Heart right ventricle (tissue), 16 donors: ENCODE measurements around the gene GALNT18. TPM values are rescaled to one million over a fixed set of nuclear protein-coding genes. Genes with fewer than 3 reads are reported as not detected.

Experiments used
- ATAC-seq, 8 donors: fragments of 200-7000 bp; cut with Tn5 transposase; one replicate each; pipeline ENCODE4 v1.9.1; 2020; ENCODE audit warnings: mild to moderate bottlenecking in 8 of 8, moderate library complexity in 8 of 8, moderate number of reproducible peaks in 1 of 8
- DNase-seq, 2 donors: peaks; one replicate each; pipeline ENCODE4 v3.0.0-alpha.2; 2020
- H3K27ac ChIP-seq, 10 donors: fragments of 200-600 bp; sonication (generic) in 2 of 10; one replicate each; pipeline versions ENCODE4 v1.5.0 to v1.8.0; 2020 to 2022; ENCODE audit warnings: mild to moderate bottlenecking in 3 of 10
- H3K27me3 ChIP-seq, 7 donors: fragments of 200-600 bp; one replicate each; pipeline ENCODE4 v1.8.0; 2021 to 2022; ENCODE audit warnings: mild to moderate bottlenecking in 2 of 7
- H3K36me3 ChIP-seq, 9 donors: fragments of 200-600 bp; sonication (generic) in 1 of 9; one replicate each; pipeline versions ENCODE4 v1.5.0 to v1.8.0; 2020 to 2022; ENCODE audit warnings: mild to moderate bottlenecking in 2 of 9
- H3K4me1 ChIP-seq, 9 donors: fragments of 200-600 bp; sonication (generic) in 1 of 9; one replicate each; pipeline versions ENCODE4 v1.5.0 to v1.8.0; 2020 to 2022; ENCODE audit warnings: mild to moderate bottlenecking in 4 of 9
- H3K4me3 ChIP-seq, 10 donors: fragments of 200-600 bp; sonication (generic) in 2 of 10; one replicate each; pipeline versions ENCODE4 v1.5.0 to v1.8.0; 2020 to 2022; ENCODE audit warnings: mild to moderate bottlenecking in 7 of 10, moderate library complexity in 2 of 10
- H3K9me3 ChIP-seq, 11 donors: fragments of 200-600 bp in 10 of 11; sonication (generic) in 2 of 11; one replicate each; pipeline versions ENCODE4 v1.5.0 to v1.8.0; 2013 to 2022; ENCODE audit warnings: mild to moderate bottlenecking in 2 of 11, control low read depth in 1 of 11, moderate library complexity in 1 of 11
- CTCF ChIP-seq, 9 donors: fragments of 200-600 bp; sonication (generic) in 2 of 9; IDR thresholded peaks; one replicate each; pipeline versions ENCODE4 v1.5.0 to v1.8.0; 2021 to 2022; ENCODE audit warnings: antibody characterized with exemption in 9 of 9, mild to moderate bottlenecking in 5 of 9, moderate library complexity in 1 of 9
- WGBS, 2 donors: extraction: QIAGEN DNeasy Blood & Tissue Kit; methylation state at CpG; one replicate each; pipeline ENCODE4 v1.1.7; 2013; ENCODE audit warnings: inconsistent platforms in 1 of 2; 5-methylcytosine and 5-hydroxymethylcytosine counted together
- intact Hi-C, 10 donors: fragments of 100-400 bp; cut with DNase I; formaldehyde crosslinking; loops; one replicate each; pipeline versions ENCODE4 v1.11.1 to v1.14.2; 2022
- polyA plus RNA-seq, 2 donors: library from polyadenylated mRNA; stranded (reverse); fragments of 200-250 nt; gene quantifications; one replicate each; pipeline ENCODE4 v1.2.3, GENCODE V29; 2013
- total RNA-seq, 10 donors: library from RNA; stranded (reverse); fragmentation: NEBNext Ultra II Directional in 3 of 10; extraction: Animal tissue kit (Norgen Biotek cat#: 25700) in 3 of 10; gene quantifications; one replicate each; pipeline versions ENCODE4 v1.2.1 to v1.2.4, GENCODE V29; 2021 to 2023
- donor health status: Arrhythmogenic right ventricular cardiomyopathy.
- donor health status: ischemic (EF 13 %, LVEDD 7.1; RV severe dilation, severe dysfunction).
- donor health status: healthy with polysubstance abuse.
- donor health status: DM: no; HTN: yes; CAD: no.
- donor health status: DM: no; HTN: no; CAD: no.
- donor health status: ischemic (EF 25% LVEDD 6.9; RV normal size, moderate dysfunction).
- donor health status: ischemic (EF 25% LVEDD 5.7; RV mildly dilated, moderate dysfunction).
- donor health status: healthy.
- donor health status: DM: yes; HTN: yes; CAD: no.
- donor health status: Ischemic cardiomyopathy.
- donor health status: ischemic (EF 35%, LVEDD 5.7; RV mildly dilated, moderate dysfunction).
- donor health status: nonischemic (EF 11% LVEDD 7.7; RV severe dilation, severe dysfunction).
- donor health status: DM: yes; HTN: yes; CAD: no.
- donor health status: PGD.
- donor health status: ischemic (EF 29% LVEDD 5.4; RV normal size, mild dysfunction).
- donor health status: nonischemic (EF 23%, LVEDD 6.1; RV moderate dilation, normal function).

GALNT18 gene
- total and polyA plus RNA-seq, 12 donors: 7.0 to 29.0 (median 15.6) TPM

- WGBS, 2 donors: 87 to 89% methylated on average over 5 of the region's 5 CpGs
- DNase-seq: no peak
- H3K9me3 ChIP-seq: no peaks in the 10 kb centered on the region
- no peaks in the 10 kb centered on the region for H3K27me3 ChIP-seq
- no peak for ATAC-seq
- intact Hi-C loops: no loop called here
- TF ChIP-seq CTCF (IDR thresholded peaks at IDR 0.05): no peak
- H3K27ac ChIP-seq: no peak overlapping the region
- no peaks in the 10 kb centered on the region for H3K36me3 ChIP-seq
- H3K4me1 ChIP-seq: peaks cover 1 to 78% (median 22%) of the 10 kb centered on the region in 9 donors
- H3K4me3 ChIP-seq: no peak overlapping the region
Observed at GRCh38 chr11:11561991-11562390, 59.8 kb downstream of the GALNT18 start.

GRCh38 chr11:11558826-11559225, 63.0 kb downstream of the GALNT18 start:
- TF ChIP-seq CTCF (IDR thresholded peaks at IDR 0.05): no peak
- Histone ChIP-seq H3K4me1 (peaks cover 14 to 77% (median 34%) of the 10 kb centered on the region in 9 donors), H3K27me3 (no peaks in the 10 kb centered on the region), H3K27ac (peak overlapping the region in 6 of 10 donors; percentile 11 to 70 (median 48)), H3K4me3 (no peak overlapping the region), H3K36me3 (no peaks in the 10 kb centered on the region), H3K9me3 (no peaks in the 10 kb centered on the region)
- ATAC-seq (peak in 1 of 8 donors; percentile 29), DNase-seq (no peak)
- intact Hi-C loops: no loop called here
- 67 to 85% methylated on average over 2 of the region's 2 CpGs for WGBS, 2 donors

- WGBS, 2 donors: 60 to 69% methylated on average over 3 of the region's 3 CpGs
- intact Hi-C loops: no loop called here
- ATAC-seq (peak; percentile 28 to 82 (median 73)), DNase-seq (peak in 1 of 2 donors; percentile 56)
- no peaks in the 10 kb centered on the region for H3K27me3 ChIP-seq
- no peak overlapping the region for H3K4me3 ChIP-seq
- peak in 3 of 9 donors; percentile 23 to 35 (median 33) for TF ChIP-seq CTCF (IDR thresholded peaks at IDR 0.05)
- H3K27ac ChIP-seq: peak overlapping the region in 6 of 10 donors; percentile 11 to 70 (median 48)
- no peaks in the 10 kb centered on the region for H3K9me3 ChIP-seq
- H3K36me3 ChIP-seq: no peaks in the 10 kb centered on the region
- peaks cover 17 to 77% (median 31%) of the 10 kb centered on the region in 9 donors for H3K4me1 ChIP-seq
Observed at GRCh38 chr11:11558396-11558795, 63.4 kb downstream of the GALNT18 start.

DNA sequence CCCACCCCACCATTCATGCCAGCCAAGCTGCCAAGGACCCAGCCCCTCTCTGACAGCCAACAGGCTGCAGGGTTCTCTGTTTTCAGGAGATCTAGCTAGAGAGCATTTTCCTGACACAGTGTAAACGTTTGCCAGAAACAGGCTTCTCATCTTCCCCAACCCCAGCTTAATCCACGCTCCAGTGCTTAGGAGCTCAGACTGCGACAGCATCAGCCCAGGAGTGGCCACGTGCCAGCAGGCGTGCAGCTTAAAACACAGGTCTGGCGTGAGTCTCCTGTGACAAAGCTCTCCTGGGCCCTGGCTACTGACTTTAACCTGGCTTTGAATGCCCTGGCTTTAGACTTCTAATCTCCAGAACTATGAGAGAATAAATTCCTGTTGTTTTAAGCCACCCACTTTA, 66.6 kb downstream of the GALNT18 start:
- 22 to 25% methylated on average over 6 of the region's 6 CpGs for WGBS, 2 donors
- no peak for TF ChIP-seq CTCF (IDR thresholded peaks at IDR 0.05)
- no peaks in the 10 kb centered on the region for H3K9me3 ChIP-seq
- ATAC-seq: peak; percentile 37 to 80 (median 62)
- peak overlapping the region in 7 of 10 donors; percentile 8 to 66 (median 45) for H3K27ac ChIP-seq
- no peaks in the 10 kb centered on the region for H3K36me3 ChIP-seq
- intact Hi-C loops: no loop called here
- no peak overlapping the region for H3K4me3 ChIP-seq
- H3K27me3 ChIP-seq: no peaks in the 10 kb centered on the region
- H3K4me1 ChIP-seq: peaks cover 13 to 71% (median 26%) of the 10 kb centered on the region in 9 donors
- peak; percentile 54 to 68 for DNase-seq
